K562 (cell line): ENCODE measurements around the gene PLA2R1. TPM values are rescaled to one million over a fixed set of nuclear protein-coding genes. Genes with fewer than 3 reads are reported as not detected.

Source experiments
- ATAC-seq: fragments of 200-7000 bp; cut with Tn5 transposase; 3 replicates; pipeline ENCODE4 v1.9.1; 2020; ENCODE audit warnings: moderate library complexity
- BruUV-seq: library from RNA; stranded (reverse); fragments of 400-500 nt; replicated peaks from 2 replicates; lab custom pipeline; 2021; lab: Mats Ljungman, UMichigan
- CTCF ChIA-PET: fragments of 300-600 bp; formaldehyde crosslinking; extraction: SDS; loops from one replicate; lab custom pipeline; 2021; ENCODE audit warnings: low intra/inter-chr PET ratio; lab: Yijun Ruan, JAX
- POLR2A ChIA-PET: fragments of 300-600, 350-650 bp; sonication (Branson Sonifier 250); formaldehyde crosslinking; extraction: SDS; loops from one replicate; lab custom pipeline; 2021; ENCODE audit warnings: antibody characterized with exemption, inconsistent platforms; lab: Yijun Ruan, JAX
- DNase-seq, 4 experiments: peaks; one replicate each; pipeline versions ENCODE4 v3.0.0 to v3.0.0-alpha.2; 2011 to 2018; ENCODE audit warnings: low spot score in 3 of 4, mixed read lengths in 3 of 4; ENCODE audit errors: extremely low read depth in 1 of 4
- FAIRE-seq: peaks from 2 replicates; lab custom pipeline; 2011; peaks lifted over from hg19 to GRCh38; lab: Jason Lieb, UNC
- H2AFZ ChIP-seq: 2 replicates; pipeline ENCODE4 v1.6.0; 2011; ENCODE audit warnings: low read depth, low read length, control low read depth, inconsistent platforms
- H3K27ac ChIP-seq: fragments of 200-600 bp; 3 replicates; pipeline ENCODE4 v1.8.0; 2011; ENCODE audit warnings: low read depth, mild to moderate bottlenecking, control low read depth, inconsistent platforms, low read length, moderate library complexity, mixed read lengths; ENCODE audit errors: extremely low read depth
- H3K27me3 ChIP-seq, 2 experiments: fragments of 300-600 bp in 1 of 2; 2 replicates in 1 of 2; 3 replicates in 1 of 2; pipeline versions ENCODE4 v1.6.0 to v1.8.0; 2011; ENCODE audit warnings: inconsistent platforms in 2 of 2, low read length in 2 of 2, mild to moderate bottlenecking in 1 of 2, mixed read lengths in 1 of 2, moderate library complexity in 1 of 2; ENCODE audit not compliant: control insufficient read depth in 2 of 2, insufficient read depth in 2 of 2
- H3K36me3 ChIP-seq: fragments of 300-600 bp; 3 replicates; pipeline ENCODE4 v1.8.0; 2011; ENCODE audit warnings: mild to moderate bottlenecking, low read length, inconsistent platforms; ENCODE audit not compliant: control insufficient read depth, insufficient read depth
- H3K4me1 ChIP-seq, 2 experiments: fragments of 200-600 bp in 1 of 2; replicated peaks in 1 of 2; 2 replicates in 1 of 2; 3 replicates in 1 of 2; pipeline versions ENCODE4 v1.5.1 to v1.8.0; 2011; ENCODE audit warnings: inconsistent platforms in 2 of 2, low read length in 2 of 2, mild to moderate bottlenecking in 1 of 2, mixed read lengths in 1 of 2, moderate library complexity in 1 of 2; ENCODE audit not compliant: control insufficient read depth in 2 of 2, insufficient read depth in 2 of 2
- H3K4me2 ChIP-seq: 2 replicates; pipeline ENCODE4 v1.6.1; 2011; ENCODE audit warnings: low read length, control low read depth, inconsistent platforms, mixed read lengths; ENCODE audit not compliant: insufficient read depth
- H3K4me3 ChIP-seq: fragments of 200-600 bp; sonication (generic), shearing (Covaris generic); 2 replicates; pipeline ENCODE4 v1.5.1; 2016; ENCODE audit warnings: control low read depth, inconsistent platforms
- H3K79me2 ChIP-seq: fragments of 200-600 bp; 3 replicates; pipeline ENCODE4 v1.8.0; 2011; ENCODE audit warnings: low read length, inconsistent platforms; ENCODE audit not compliant: control insufficient read depth, insufficient read depth
- H3K9ac ChIP-seq, 2 experiments: 2 replicates each; pipeline versions ENCODE4 v1.6.0 to v1.6.1; 2011; ENCODE audit warnings: low read depth in 2 of 2, low read length in 2 of 2, control low read depth in 1 of 2, inconsistent platforms in 1 of 2, mild to moderate bottlenecking in 1 of 2, mixed read lengths in 1 of 2; ENCODE audit not compliant: insufficient read depth in 1 of 2
- H3K9me1 ChIP-seq: one replicate; pipeline ENCODE4 v1.6.0; 2011; ENCODE audit warnings: inconsistent platforms, mild to moderate bottlenecking, low read length, moderate library complexity; ENCODE audit not compliant: control insufficient read depth, insufficient read depth
- H3K9me3 ChIP-seq: replicated peaks from 2 replicates; pipeline ENCODE4 v1.5.1; 2011; ENCODE audit warnings: low read depth, low read length, inconsistent platforms; ENCODE audit not compliant: control insufficient read depth, insufficient read depth
- H4K20me1 ChIP-seq: replicated peaks from 2 replicates; pipeline ENCODE4 v1.6.1; 2011; ENCODE audit warnings: low read length, inconsistent platforms, mixed read lengths; ENCODE audit not compliant: control insufficient read depth, insufficient read depth
- CTCF ChIP-seq, 3 experiments: IDR thresholded peaks in 2 of 3; conservative IDR thresholded peaks in 1 of 3; 2 replicates each; pipeline ENCODE4 v1.5.1; 2011 to 2012; ENCODE audit warnings: low read length in 3 of 3, mild to moderate bottlenecking in 3 of 3, control low read depth in 2 of 3, improper control_type of control experiment in 1 of 3, inconsistent platforms in 1 of 3, low read depth in 1 of 3, mixed read lengths in 1 of 3, moderate library complexity in 1 of 3; ENCODE audit not compliant: insufficient read depth in 2 of 3
- NR2C2 ChIP-seq, 2 experiments: fragments of 200-800 bp in 1 of 2; sonication (Bioruptor generic) in 1 of 2; sonication (generic) in 1 of 2; formaldehyde crosslinking in 1 of 2; IDR thresholded peaks; 2 replicates each; pipeline versions ENCODE4 v1.6.1 to v1.8.0; 2016 to 2022; ENCODE audit warnings: mild to moderate bottlenecking in 1 of 2, missing compliant biosample characterization in 1 of 2, missing genetic modification characterization in 1 of 2, missing genetic modification reagents in 1 of 2
- RAD21 ChIP-seq, 2 experiments: fragments of 250-450 bp in 1 of 2; fragments of 450-650 bp in 1 of 2; sonication (Bioruptor Pico) in 1 of 2; formaldehyde crosslinking in 1 of 2; IDR thresholded peaks in 1 of 2; conservative IDR thresholded peaks in 1 of 2; 2 replicates each; pipeline versions ENCODE4 v1.4.0 to v1.8.0; 2020 to 2022; ENCODE audit warnings: mild to moderate bottlenecking in 2 of 2, moderate library complexity in 1 of 2
- in situ Hi-C: fragments of 300-500 bp; cut with MboI; formaldehyde crosslinking; loops from 4 replicates; pipeline ENCODE4 v1.15.0; 2018; ENCODE audit warnings: inconsistent platforms, mixed read lengths
- intact Hi-C: fragments of 100-400 bp; cut with micrococcal nuclease; formaldehyde crosslinking; loops from 2 replicates; pipeline ENCODE4 v1.14.2; 2022
- polyA plus RNA-seq, 8 experiments: library from polyadenylated mRNA; depleted of rRNA in 4 of 8; stranded (reverse) in 5 of 8; unstranded in 3 of 8; fragments of >200 nt; fragmentation: Nextera tagmentation in 2 of 8; fragmentation: Illumina TruSeq in 1 of 8; extraction: Ambion mirVana in 2 of 8; extraction: Trizol in 1 of 8; gene quantifications; 2 replicates each; pipeline versions ENCODE4 v1.2.1 to v1.2.3, GENCODE V29; 2011 to 2014; ENCODE audit warnings: inconsistent platforms in 1 of 8, missing spikeins in 1 of 8
- total RNA-seq, 7 experiments: library from RNA; depleted of rRNA in 6 of 7; stranded (reverse); fragments of >200 nt in 6 of 7; fragmentation: Illumina TruSeq in 2 of 7; extraction: Trizol in 2 of 7; gene quantifications; 2 replicates each; pipeline versions ENCODE4 v1.2.1 to v1.2.3, GENCODE V29; 2011 to 2021; ENCODE audit warnings: low replicate concordance in 1 of 7

PLA2R1 gene
- total and polyA plus RNA-seq, 9 of the 15 experiments (the other 6 are each of a cell fraction or from before 2014, with no cell fraction given): not detected

GRCh38 chr2:159939946-159940345 lies 122.5 kb downstream of the PLA2R1 start:
- intact Hi-C loops (loop anchor here (10.0 kb wide), 1 partner anchor 765 kb away; no protein-coding TSS in a partner anchor), in situ Hi-C loops (no loop called here)
- H4K20me1 ChIP-seq: no peaks in the 10 kb centered on the region
- no peaks in the 10 kb centered on the region for H3K79me2 ChIP-seq
- H3K36me3 ChIP-seq: no peaks in the 10 kb centered on the region
- ChIA-PET POLR2A (no interaction called here), CTCF (no interaction called here)
- DNase-seq: peak in 2 of 4 experiments; percentile 8 to 12
- no peaks in the 10 kb centered on the region for H3K4me1 ChIP-seq
- H3K4me3 ChIP-seq: no peak overlapping the region
- FAIRE-seq: no peak
- no peaks in the 10 kb centered on the region for H3K27me3 ChIP-seq
- H3K4me2 ChIP-seq: no peak overlapping the region
- BruUV-seq: no TSS peak
- H2AFZ ChIP-seq: no peak overlapping the region
- H3K27ac ChIP-seq: no peak overlapping the region
- H3K9me3 ChIP-seq: no peaks in the 10 kb centered on the region; the same call in 1 of the 2 replicates
- no peaks in the 10 kb centered on the region for H3K9me1 ChIP-seq
- TF ChIP-seq RAD21 (CRISPR knock-in tag; conservative IDR thresholded peaks at IDR 0.05 in 1 of 2, IDR thresholded peaks at IDR 0.05 in 1 of 2) (peak in 1 of 2 experiments; percentile 47; a peak in 2 of 4 replicates), CTCF (IDR thresholded peaks at IDR 0.05 in 2 of 3, conservative IDR thresholded peaks at IDR 0.05 in 1 of 3; ENCODE audit: insufficient read depth in 2 of 3, low read depth in 1 of 3, low read length in 3 of 3) (peak in 1 of 3 experiments; percentile 48; a peak in 2 of 6 replicates), NR2C2 (CRISPR knock-in tag; IDR thresholded peaks at IDR 0.05) (no peak), NR2C2 (tag; IDR thresholded peaks at IDR 0.05) (no peak)
- no peak overlapping the region for H3K9ac ChIP-seq
- ATAC-seq: peak; percentile 49; the same call in 1 of the 3 replicates
